Skeletal muscle cell (primary cell): ENCODE results near the gene CAST.

ENCODE experiments used
- DNase-seq: peaks from one replicate; pipeline ENCODE4 v3.0.0-alpha.2; 2010; ENCODE audit warnings: low read depth
- H3K4me3 ChIP-seq: 2 replicates; pipeline ENCODE4 v1.5.1; 2011; ENCODE audit warnings: low read depth, mild to moderate bottlenecking, control low read depth, low read length, moderate library complexity

Gene CAST

DNA sequence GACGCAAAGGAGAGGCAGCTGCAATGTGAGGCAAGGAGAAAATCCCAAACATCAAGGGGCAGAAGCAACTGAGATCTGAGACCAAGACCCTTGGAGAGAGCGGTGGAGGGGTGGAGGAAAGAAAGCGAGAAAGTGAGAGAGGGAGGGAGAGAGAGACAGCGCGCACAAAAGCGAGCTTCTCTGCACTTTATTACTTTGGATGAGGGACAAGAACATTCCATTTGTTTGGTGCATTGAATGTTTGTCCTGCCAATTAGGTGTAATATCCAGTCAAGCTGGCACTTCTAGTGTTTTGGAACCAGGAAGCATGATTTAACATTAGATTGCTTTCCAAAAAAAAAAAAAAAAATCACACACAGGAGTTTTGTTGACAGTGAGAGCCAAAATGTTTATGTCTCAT lies 1.4 kb downstream of the CAST start:
- DNase-seq: no peak
- peak overlapping the region; percentile 89 for H3K4me3 ChIP-seq

DNA sequence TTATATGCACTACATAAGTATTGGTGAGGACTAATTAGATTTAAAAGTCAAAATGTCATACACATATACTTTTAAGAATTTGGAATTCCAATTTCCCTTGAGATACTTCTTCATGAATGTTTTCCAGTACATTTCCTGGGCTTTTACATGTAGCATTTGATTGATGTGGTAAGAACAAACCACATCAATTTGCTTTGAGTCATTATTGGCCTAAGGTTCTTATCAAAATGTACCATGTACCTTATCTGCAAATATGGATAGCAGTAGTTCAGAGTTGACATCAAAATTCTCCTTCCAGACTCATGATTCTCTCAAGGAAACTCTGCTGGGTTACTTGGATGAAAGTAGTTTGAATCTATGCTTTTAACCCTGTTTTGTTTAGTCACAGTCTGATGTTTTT lies 2.5 kb downstream of the CAST start:
- H3K4me3 ChIP-seq: no peak overlapping the region
- DNase-seq: no peak

DNA sequence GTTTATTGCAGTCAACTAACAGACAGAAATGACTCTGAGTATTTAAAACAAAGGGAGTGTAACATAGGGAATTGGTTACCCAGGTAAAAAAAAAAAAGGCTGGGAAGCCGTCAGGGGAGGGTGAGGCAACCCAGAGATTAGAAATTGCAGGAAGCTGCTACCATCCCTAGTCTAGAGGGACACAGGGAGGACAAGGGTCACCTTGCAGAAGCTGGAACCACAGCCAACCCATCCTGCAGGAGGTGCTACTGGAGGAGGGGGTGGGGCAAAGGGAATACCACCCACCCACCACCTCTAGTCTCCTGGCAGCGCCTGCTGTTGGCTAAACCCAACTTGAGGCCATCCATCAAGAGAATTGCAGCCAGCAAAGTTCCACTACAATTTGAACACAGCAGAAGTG lies 6.5 kb downstream of the CAST start:
- H3K4me3 ChIP-seq: no peak overlapping the region
- DNase-seq: no peak

DNA sequence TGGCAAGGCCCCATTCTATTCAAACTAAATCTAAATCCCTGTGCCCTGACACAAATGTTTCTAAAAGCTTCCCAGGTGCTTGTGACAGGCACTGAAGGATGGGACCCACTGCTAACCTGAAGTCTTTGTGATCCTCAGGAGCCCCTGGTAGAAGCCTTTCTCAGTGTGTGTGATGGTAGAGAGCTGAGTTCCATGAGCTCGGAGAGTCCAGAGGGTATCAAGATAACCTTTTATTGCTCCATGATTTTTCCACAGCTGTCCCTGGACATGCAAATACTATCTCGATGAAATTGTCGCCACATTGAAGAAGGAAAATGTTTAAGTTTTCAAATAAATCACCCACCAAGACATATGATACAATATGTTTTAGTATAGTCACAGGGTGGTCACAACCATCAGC lies 7.7 kb downstream of the CAST start:
- no peak for DNase-seq
- no peak overlapping the region for H3K4me3 ChIP-seq

DNA sequence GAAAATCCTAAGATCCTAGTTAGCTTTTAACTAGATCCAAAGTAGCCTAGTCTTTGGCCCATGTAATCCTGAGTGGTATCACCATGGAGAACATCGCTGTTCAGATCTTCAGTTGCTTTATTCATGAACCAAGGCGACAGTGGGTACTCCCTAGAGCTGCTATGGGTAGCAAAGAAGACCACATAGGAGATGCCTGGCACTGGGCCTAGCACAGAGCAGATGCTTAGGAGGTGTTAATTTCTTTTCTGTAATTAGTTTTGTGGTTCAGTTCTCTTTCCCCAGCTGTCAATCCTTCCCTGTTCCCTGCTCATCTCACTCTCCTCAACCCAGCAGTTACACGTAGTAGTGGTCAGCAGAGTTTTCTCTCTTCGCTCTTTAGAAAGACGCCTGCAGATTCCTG lies 9.3 kb downstream of the CAST start:
- H3K4me3 ChIP-seq: no peak overlapping the region
- no peak for DNase-seq

DNA sequence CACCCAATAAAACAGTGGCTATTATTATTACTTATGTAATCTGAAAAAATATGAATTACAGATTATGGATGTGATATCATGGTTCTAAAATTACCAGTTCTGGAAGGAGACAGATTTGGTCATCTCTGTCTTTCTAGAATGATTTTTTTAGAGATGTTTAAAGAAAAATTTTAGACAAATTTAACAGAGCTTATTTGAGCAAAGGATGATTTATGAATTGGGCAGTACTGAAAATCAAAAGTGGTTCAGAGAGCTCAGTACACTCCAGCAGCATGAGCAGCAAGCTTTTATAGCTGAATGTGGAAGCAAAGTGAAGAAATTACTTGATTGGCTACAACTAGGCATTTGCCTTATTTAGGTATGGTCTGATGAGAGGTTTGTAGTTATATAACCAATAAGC lies 11.0 kb downstream of the CAST start:
- DNase-seq: no peak
- H3K4me3 ChIP-seq: no peak overlapping the region

DNA sequence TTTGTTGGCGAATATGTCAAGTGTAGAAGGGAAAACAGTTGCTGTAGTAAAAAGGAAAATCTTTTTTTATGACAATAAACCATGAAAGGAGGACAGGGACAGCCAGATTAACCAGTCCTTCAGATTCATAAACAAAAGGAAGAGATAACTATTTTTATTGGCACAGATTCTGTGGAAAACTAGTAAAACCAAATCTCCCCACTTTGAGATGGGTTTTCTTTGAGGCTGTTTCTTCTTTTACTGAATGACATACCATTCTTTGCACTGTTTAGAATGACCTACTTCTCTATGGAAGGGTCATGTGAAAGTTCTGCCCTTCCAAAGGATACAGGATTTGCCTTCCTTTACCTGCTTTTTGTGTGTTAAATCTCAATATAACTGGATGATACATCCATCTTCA lies 13.7 kb downstream of the CAST start:
- H3K4me3 ChIP-seq: no peak overlapping the region
- no peak for DNase-seq

DNA sequence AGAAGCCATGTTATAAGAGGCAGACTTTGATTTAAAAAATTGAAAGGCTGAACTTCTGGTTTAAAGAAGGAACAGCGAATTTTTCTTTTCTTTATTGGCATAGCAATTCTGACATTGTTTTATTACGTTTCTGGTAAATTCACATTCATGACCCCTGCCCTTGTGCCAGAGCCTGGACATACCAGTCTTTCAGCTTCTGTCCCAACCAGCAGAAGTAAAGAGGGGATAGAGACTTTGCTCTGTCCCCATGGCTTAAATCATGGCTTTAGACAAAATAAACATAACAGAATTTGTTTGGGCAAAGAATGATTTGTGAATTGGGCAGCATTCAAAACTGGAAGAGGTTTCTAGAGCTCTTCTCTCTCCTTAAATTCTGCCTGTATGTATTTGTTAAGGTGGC lies 15.3 kb downstream of the CAST start:
- DNase-seq: no peak
- H3K4me3 ChIP-seq: no peak overlapping the region

DNA sequence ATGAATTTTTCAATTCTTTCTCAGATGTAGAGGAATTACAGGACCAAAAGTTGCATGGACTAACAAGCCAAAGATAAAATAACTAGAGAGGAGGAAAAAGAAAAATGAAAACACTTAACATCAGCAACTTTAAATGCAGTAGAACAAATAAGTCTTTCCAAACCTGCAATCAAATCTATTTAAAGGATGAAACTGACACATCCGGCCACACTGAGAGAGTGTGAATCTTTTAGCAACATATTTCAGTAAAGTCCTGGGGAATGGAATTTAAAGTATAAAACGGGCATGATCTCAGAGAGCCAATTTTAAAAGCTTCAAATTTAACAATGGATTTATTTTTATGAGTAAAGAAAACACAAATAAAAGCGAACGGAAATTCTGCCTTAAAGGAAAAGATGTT lies 17.1 kb downstream of the CAST start:
- no peak for DNase-seq
- no peak overlapping the region for H3K4me3 ChIP-seq

DNA sequence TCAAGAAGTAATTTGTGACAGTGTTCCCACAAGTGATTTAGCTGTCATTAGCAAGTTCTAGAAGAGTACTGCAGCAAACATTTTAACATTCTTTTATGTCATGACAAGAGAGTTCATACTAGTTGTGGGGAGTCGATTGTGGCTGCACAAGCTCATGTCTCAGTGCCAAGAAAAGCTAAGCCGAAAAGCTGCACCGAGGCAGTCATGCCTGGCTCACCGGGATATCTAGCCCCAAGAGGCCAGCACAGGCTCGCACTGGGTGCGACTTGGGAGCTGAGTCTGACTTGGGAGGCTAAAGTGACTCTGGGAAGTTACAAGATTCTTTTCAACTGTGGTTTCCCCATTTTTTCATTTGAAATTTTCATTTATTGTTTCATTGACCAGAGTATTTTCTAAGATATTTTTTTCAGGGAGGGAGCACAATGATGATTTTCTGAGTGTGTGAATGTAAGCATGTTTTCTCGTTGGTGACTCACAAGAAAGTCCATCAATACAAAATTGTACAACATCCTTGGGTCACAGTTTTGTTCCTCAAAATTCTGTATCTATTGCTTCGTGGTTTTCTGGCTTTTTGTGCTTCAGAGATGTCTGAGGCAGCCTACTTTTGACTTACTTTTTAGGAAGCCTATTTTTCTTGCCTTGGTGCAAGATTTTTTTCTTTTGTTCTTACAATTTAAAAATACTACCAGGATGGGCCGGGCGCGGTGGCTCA lies 18.7 kb downstream of the CAST start:
- H3K4me3 ChIP-seq: no peak overlapping the region
- DNase-seq: no peak

DNA sequence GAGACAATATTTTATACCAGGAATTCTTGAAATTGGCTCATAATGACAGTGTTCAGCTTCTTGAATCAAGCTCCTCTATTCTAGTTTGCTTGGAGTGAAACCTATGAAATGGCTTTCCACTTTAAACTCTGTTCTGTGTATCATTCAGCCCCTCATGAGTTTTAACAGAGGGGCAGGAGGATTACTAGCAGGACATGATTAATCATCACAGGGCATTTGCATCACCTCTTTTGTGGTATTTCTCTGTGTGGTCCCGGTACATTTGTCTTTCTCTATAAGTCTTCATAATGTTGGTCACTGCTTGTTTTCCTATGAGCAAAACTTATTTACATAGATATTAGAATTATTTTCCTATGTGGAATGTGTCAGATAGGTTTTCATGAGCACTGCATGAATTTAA lies 21.2 kb downstream of the CAST start:
- DNase-seq: no peak

DNA sequence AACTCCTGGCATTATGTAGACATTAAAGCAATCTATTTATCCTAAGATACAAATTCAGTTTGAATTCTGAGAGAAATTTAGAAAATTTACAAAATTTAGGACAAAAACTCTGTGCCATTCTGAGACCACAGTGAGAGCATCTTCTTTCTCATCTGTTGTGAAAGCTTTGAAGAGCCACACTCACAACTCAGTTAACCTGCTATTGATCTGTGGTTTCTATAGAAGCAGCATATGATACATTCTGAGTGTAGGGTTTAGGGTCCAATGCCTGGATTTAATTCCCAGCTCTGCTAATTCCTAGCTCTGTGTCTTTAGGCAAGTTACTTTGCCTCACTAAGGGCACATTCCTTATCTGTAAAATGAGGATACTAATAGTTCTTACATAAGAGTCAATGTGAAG lies 21.6 kb downstream of the CAST start:
- DNase-seq: no peak
- no peak overlapping the region for H3K4me3 ChIP-seq

More for the DNA sequence above, 21.2 kb downstream of the CAST start:
- H3K4me3 ChIP-seq: no peak overlapping the region

DNA sequence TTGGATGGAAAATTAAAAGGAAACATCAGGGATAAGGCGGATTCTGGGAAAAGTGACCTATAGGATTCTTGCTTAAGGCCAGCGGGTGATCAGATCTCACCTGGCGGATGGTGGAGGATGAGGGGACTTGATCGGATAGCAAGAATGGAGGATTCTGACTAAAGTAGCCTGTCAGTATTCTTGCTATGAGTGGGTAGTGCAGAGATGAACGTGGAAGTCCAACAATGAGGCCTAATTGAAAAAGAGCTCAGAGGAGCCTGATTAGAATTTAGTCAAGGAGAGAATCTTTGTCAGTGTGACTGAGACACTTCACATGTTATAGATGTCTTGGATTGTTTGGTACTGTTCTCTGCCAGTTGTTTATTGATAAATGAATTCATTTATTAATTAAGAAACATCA lies 24.9 kb downstream of the CAST start:
- no peak overlapping the region for H3K4me3 ChIP-seq

DNA sequence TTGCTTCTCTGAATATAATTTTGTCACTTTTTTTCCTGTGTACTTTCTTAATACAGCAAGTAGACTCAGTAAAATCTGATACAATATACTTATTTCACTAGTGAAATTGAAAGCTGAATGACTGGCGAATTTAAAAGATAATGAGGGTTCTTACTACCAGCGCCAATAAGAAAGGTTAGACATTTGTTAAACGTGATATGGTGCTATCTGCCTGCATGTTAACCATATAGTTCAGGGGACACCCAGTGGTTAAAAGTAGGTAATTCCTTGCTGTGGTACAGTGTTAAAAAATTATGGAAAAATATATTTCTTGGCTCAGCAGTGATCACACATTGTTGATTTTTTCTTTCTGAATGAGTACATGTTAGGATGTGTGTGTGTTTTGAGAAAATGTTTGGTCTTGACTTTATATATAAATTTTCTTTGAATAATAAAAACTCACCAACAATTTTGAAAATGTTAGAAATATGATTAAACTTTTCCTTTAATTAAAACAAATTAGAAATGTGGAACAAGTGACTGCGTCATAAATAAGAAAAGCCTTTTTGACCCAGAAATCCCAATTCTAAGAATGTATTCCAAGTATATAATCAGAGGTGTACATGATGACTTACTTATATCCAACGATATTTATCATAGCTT lies 25.8 kb downstream of the CAST start:
- DNase-seq: no peak
- H3K4me3 ChIP-seq: no peak overlapping the region

More for the DNA sequence above, 24.9 kb downstream of the CAST start:
- DNase-seq: no peak

DNA sequence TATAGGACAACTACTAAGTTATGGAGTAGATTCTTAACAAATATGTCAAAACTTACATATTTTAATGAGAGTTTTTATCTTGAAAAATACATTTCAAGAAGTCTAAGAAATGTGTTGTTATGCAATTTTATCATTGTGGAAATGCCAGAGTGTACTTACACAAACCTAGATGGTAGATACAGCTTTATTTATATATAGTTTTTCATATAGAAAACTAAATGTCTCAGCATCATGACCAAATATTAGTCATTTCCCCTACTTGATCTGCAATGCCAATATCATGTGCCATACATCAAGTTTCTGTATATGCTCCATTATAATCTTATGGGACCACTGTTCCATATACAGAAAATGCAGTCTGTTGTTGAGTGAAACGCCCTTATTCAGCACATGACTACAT lies 28.7 kb downstream of the CAST start:
- H3K4me3 ChIP-seq: no peak overlapping the region
- DNase-seq: no peak

DNA sequence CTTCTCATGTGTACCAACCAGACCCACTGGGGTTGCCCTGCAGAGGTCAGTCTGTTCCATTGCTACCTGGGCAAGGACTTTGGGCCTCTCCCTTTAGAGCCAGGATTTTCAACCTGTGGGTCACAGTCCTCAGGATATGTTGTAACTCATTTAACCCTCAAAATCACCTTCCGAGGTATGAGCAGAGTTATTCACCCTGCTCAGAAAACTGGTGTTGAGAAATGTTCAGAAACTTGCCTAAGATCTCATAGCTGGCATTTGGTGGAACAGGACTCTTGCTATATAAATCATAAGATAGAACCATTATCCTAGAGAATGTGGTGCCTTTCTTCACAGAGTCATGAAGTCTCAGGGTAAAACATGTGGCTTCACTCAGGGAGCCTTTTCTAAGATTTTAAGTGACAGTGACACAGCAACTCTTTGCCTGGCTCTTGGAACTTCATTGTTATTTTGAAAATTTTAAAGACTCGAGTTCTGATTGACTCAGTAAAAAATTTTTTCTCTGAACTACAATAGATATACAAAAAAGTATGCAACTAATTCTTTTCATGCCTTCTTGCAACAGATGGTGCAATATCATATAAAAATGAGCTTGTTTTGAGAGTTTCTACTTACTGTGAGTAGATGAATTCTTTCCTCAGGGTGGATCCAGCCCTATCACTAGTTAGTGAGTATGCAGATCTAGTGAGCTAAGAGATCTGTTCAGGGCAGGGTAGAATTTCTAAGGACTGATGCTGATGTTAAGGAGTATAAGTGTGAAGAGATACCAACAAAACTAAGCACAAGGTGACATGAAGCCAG lies 29.5 kb downstream of the CAST start:
- no peak for DNase-seq
- no peak overlapping the region for H3K4me3 ChIP-seq

DNA sequence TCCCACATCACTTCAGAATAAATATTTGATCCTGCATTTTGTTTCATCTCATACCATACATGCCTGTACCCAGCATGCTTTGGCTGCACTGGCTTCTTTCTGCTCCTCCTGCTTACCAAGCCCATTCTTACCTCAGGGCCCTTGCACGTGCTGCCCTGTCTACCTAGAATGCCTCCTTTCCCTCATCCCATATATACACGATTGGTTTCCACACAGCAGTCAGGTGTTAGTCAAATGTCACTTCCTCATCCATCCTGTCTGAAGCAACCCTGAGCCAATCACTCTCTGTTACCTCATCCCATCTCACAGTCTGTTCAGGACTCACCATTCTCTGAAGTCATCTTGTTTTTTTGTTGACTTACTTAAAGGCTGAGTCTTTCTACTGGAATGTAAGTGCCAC lies 30.3 kb downstream of the CAST start:
- no peak overlapping the region for H3K4me3 ChIP-seq
- DNase-seq: no peak

DNA sequence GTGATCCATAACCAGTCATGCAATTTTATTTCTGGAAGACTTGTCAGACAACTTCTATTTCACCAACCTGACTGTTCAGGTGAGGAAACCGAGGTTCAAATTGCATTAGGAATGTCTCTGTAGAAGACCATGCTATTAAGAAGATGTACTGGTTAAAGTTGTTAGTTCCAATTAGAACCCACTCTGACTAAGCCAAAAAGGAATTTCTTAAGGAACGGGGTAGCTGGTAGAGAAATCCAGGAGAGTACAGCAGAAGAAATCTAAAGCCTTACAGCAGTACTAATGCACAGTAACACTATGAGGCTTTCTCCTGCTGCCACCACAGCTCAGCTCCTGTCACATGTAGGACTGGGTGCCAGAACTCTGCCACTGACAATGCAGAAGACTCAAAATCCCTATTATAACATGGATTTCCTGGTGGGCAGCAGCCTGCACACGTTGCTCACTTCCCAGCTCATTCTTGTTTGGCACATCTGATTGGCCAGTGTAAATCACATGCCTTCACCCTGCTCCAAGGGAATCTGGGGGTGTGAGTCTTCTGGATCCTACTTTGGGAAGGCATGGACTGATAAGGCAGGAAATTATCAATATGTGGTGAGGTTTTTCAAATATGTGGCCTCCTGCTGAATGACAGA lies 37.1 kb downstream of the CAST start:
- no peak for DNase-seq
- no peak overlapping the region for H3K4me3 ChIP-seq

DNA sequence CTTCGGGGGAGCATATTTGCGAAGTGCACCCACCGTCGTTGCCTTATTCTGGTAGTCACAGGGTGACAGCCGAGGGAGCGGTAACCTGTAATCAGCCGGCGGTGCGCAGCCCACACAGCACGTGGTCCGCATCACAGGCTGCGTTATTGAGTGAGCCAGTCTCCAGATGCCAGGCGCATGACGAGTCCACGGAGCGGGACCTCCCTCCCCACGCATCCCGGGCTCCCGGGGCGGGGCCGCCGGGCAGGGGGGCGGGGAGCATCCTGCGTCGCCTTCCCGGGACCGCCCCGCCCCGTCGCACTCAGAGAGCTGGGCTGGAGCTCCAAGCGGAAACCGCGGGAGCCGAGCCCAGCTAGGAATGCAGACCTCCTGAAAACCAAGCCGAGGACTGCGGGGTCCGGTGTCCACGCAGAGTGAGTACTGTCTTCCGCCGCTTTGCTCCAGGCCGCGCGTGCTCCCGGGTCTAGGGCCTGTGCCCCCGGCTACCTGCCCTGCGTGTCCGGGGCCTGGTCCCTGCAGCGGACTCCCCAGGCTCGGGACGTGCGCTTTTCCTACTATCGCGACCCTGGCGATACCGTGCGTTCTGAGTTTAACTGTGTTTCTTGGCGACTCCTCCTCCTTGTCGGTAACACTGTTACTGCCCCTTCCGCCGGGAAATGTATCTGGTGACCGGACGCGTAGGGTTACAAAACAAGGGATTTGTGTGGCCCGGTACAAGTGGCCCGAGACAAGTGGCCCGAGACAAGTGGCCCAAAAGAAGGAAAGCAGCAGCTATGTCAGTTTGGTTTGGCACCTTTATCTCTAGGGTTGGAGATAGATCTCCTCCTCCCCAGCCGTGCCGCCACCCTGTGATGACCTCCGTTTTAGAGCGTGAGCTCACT lies 40.6 kb downstream of the CAST start:
- H3K4me3 ChIP-seq: peak overlapping the region; percentile 64
- DNase-seq: peak; percentile 89
